Activated CD8-positive, alpha-beta memory T cell treated with anti-CD3 and anti-CD28 coated beads, Interleukin-2, amount 50 U/mL, for 48 hours (primary cell): ENCODE data around the gene SCMH1.

Source experiments
- DNase-seq: peaks from one replicate; pipeline ENCODE4 v3.0.0-alpha.2; 2020

The SCMH1 gene

DNA sequence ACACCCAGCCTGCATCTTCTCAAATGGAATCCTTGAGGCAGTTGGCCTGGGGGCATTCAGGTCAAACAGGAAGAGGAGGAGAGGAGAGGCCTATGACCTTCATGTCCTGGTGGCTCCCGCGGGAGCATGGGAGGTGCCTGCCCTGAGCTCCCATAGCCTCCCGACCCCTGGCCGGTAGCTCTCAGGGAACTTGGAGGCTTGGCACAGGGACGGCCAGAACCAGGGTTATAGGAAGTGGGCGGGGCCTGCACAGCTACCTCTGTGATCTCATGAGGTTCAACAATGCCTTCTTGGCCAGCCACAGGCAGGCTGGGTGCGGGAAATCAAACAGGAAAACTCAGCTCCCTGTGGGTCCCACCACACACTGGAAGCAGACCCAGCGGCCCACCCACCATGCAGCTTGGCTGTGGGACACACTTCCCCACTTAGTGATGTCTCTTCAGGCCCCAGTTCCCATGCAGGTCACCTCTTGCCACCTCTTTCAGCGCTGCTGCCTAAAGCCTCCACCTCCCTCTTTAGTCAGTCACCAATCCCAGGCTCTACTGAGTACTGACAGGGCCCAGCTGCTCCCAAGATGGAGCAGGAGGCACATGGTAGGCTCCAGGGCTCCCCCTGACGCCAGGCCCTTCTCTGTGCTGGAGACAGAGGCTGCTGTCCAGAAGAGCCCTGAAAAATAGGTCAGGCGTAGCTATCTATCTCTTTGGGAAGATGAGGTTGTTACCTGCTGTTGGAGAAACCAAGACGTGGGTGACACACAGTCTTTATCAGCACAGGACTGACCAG lies 220.4 kb downstream of the SCMH1 start, which contains the start of gene SLFNL1:
Gene SLFNL1, minus strand, starts transcription at position 200 of the 783 bp plus-strand sequence. CDS start 1,065 bp downstream, outside the sequence.
- no peak for DNase-seq

DNA sequence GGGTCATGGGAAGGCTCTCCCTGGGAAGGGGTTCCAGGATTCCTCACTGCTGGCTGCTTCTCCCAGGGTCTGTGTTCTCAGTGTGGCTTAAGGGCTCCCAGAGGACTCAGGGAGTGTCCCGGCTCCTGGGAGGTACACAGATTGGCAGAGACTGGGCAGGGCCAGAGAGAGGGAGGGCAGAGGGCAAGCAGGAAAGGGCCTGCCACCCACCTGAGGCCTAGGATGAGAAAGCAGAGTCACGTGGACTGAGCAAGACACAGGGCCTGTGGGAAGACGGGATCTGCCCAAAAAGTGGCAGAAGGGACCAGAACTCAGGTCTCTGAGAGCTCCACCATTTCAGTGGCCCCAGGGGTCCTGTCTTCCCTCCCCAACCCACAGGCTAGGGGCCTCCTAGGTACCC lies 221.5 kb downstream of the SCMH1 start:
- no peak for DNase-seq

DNA sequence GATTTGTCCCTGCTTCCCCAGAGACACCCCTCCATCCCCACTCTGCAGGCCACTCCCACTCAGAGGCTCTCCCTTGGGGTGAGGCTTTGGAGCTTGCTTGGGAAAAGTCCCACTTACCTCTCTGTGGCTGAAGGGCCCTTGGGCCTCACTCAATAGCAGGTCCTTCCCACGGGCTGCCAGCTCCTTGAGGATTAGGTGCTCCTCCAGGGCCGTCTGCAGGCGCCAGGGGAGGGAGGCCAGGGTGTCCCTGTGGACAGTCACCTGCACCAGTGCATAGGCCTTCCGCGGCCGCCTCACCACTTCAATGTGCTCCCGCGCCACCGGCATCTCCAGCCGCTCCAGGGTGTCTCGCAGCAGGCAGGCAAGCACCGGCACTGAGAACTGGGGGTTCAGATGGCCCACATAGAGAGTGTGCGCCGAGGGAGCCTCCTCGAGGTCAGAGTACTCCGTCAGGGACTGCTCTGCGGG lies 222.0 kb downstream of the SCMH1 start:
- DNase-seq = no peak

DNA sequence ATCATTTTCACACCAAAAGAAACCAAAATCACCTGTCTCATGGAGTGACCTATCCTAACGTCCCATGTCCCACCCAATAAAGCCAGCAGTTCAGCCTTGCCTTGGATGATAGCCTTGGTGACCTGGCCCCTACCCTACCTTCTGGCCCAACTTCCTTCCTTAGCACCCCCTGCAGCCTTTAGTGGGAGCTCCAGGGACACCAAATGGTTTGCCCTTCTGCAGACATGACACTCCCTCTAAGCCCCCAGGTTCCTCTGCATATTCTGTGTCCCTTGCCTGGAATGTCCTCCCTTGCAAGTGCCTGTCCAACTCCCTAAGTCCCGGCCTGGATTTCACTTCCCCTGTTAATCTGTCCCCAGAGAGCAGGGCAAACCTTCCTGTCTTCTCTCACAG lies 222.8 kb downstream of the SCMH1 start:
- DNase-seq = no peak

DNA sequence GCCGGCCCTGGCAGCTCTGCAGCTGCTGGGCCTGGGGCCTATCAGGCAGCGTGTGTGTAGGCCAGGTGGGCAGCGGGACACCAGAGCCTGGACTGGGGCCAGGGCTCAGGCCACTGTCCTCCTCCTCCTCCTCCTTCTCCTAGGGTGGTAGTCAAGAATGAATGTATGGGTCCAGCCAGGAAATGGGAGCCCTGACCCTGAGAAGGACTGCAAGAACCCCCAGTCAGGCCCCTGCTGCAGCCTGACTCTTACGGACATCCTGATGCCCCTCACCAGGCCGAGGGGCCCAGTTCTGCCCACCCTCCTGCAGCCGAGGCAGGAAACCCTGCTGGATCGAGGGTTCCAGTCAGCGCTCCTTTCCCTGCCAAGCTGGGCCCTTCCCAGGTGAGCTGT lies 224.1 kb downstream of the SCMH1 start:
- DNase-seq = no peak

DNA sequence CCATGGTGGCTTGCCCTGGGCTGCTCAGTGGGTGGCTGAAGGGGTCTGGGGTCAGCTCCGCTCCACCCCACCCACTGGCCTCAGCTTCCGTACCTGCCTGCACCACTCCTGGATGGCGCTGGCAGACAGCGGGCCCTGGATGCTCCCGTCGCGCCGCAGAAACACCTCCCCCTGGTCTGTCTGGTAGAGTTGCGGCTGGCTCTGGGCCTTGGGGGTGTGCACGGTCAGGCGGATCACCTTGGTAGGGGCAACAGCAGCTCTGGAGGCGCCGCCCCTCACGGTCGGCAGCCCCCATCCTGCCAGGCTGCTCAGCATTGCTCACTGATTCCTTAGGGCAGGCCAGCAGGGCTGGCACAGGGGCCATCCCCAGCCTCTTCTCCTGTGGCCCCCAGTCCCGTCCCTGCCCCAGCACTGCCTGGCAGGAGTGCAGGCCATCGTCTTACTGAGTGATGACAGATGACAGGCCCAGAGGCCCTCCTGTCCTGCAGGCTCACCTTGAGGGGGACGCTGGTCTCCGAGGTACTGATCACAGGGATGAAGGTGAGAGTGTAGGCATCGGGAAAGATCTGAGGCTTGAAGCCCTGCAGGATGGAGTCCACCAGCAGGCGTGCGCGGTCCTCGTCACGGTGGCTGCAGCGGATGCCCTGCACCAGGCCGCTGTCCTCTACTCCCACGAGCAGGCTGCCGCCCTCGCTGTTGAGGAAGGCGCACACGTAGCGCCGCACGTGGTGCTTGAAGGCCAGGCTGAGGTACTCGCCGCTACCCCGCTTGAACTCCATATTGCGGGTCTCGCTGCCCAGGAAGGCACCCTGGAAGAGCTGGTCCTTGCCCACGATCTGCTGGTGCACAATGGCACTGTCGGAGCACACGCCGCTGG lies 224.7 kb downstream of the SCMH1 start:
- DNase-seq = no peak

DNA sequence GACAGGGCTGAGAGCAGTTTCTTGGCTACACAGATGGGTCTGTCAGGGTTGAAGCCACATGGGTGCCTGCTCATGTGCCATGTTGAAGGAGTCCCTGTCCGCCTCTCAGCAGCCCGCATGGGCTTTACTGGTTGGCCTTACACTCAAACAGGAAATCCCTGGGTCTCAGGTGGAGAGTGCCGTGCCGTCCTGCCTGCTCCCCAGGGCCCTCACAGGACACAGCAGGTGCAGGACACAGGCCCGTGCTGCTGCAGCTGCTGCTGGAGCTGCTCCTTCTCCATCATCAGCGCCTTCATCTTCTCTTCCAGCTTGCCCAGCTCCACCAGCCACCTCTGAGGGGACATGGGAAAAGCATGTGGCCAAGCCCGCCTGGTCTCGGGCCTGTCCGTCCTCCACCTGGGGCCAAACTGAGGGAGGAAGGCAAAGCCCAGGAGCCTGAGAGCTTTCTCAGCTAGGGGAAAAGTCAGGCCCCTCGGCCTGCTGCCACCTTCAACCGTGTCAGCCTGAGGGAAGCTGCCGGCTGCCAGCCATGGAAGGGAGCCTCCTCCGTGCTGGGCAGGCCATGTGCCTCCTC lies 226.1 kb downstream of the SCMH1 start:
- DNase-seq = no peak

DNA sequence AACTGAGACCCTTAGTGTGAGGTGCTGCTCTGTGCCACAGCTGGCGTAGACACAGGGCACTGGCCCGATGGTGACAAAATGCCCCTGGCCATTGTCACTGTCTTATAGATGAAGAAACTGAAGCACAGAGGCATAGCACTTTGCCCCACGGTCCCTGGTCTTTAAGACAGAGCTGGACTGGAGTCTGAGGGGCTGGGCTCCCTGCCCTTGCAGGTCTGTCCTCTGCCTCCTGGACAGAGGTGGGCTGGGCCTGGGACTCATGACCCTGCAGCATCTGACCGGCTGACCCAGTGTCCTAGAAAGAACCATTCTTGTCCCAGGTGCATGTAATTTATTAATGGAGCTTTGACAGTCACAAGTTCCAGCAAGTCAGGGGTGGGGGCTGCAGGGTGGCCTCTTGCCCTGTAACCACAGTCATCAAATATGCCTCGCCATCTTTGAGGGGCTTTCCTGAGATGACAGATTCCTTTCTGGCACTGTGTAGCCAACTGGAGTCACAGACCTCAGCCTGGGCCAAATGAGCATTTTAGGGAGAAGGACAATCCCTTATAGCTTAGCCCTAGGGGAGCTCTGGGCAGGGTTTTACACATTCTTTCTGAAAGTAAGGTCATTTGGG lies 226.7 kb downstream of the SCMH1 start:
- no peak for DNase-seq

DNA sequence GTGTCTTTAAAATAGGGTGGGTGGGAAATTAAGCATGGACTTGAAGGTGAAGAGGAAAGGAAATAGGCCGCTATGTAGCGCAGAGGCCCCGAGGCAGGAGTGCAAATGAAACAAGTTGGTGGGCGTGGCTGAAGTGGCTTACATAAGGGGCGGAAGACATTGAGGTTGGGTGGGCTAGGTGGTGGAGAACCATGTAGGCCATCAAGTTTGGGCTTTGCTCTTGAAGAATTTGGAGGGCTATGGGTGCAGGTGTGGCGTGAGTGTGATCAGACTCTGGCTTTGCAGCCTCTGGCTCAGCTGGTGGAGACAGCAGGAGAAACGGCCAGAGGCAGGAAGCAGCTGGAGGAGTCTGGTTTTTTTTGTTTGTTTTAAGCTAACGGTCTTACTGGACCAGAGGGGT lies 227.2 kb downstream of the SCMH1 start:
- DNase-seq = no peak

DNA sequence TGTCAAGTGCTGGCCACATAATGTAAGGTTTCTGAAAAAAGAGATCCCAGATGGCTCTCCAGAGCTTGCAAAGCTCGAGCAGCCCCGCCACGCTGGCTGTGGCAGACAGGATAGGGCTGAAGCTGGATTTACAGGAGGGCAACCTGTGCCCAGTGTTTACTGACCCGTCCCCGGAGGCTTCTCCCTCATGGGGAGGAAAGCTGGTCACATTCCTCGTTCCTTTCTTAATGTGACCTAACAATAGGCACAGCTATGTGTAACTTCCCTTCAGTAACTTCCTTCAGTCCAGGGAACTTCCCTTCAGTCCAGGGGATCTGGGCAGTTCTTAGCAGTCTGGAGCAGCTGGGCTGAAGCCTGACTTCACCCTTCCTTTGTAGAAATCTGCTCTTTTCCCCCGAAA lies 228.3 kb downstream of the SCMH1 start:
- DNase-seq = no peak

DNA sequence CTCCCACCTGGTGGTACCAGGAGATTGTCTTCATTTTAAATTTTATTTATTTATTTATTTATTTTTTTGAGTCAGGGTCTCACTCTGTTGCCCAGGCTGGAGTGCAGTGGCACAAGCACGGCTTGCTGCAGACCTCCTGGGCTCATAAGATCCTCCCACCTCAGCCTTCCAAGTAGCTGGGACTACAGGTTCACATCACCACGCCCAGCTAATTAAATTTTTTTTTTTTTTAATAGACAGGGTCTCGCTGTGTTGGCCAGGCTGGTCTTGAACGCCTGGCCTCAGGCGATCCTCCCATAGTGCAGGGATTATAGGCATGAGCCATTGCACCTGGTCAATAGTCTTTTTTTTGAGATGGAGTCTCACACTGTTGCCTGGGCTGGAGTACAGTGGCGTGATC lies 229.1 kb downstream of the SCMH1 start:
- DNase-seq = no peak

DNA sequence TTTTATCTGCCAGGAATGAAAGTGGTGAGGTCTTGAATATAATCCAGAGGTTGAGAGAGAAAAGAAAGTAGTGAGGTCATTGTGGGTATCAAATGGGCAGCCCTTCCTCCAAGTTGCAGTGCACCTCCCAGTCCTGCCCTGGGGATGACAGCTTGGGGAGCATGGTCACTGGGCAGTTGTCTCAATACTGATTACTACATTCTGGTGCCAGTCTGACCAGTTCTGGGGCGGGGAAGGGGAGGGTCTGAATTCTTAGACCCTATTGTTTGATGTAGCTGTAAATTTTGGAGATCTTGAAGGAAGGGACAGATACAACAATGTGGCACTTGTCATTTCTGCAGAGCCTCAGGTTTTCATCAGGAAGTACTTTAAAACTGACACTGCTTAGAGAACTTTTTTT lies 231.8 kb downstream of the SCMH1 start:
- DNase-seq = no peak

DNA sequence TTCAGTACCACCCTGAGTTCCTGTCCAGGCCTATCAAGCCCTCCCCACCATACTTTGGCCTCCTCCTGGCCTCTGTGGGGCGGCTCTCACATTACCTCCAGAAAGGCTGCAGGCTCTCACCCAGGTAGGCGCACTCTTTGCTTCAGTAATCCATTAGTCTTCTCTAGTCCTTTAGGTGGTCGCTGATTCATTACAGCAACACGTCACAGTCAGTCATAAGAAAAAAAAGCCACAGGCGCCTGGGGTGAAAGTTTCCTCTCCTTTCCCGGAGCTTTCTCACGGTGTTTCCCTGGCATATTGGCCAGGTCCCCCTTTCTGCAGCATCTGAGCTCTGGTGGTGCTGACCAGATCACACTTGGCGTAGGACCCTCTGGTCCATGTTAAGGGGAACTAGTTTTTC lies 232.6 kb downstream of the SCMH1 start:
- no peak for DNase-seq

DNA sequence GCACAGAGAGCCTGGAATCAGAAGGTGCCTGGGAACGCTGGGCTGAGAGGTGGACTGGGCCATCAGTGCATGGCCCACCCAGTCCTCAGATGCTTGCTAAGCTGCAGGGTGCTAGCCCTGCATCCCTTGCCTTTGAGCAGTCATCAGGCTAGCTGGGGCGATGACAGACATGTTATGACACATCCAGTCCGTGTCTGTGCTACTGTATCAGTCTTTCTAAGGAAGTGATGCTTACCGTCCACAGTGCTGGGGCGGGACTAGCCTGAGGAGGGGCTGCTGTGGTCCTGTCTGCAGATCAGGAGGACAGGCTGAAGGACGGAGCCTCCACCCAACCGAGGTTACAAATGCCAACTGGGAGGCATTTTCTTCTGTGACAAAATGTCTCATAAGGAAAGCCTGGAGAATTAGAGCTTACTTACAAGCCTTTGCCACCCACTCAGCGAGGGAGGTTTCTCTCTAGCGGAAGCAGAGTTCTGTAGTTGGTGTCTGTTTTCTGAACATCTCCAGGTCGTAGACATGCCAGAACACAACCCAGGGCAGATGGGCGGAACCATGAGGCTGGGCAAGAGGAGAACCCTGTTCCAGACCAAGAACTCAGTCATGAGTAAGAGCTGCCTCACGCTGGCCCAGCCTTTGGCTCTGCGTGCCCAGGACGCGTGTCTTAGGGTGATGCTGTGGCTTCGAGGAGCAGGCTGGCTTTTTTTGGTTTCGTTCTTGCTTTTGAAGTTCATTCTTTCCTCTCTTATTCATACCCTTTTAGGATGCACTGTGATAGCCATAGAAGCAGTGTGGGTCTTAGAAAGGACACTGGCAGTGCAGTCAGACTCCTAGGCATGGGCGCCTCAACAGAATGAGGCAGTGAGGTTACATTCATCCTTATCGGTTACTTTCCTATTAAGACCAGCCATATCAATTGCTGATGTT lies 234.9 kb downstream of the SCMH1 start:
- no peak for DNase-seq

DNA sequence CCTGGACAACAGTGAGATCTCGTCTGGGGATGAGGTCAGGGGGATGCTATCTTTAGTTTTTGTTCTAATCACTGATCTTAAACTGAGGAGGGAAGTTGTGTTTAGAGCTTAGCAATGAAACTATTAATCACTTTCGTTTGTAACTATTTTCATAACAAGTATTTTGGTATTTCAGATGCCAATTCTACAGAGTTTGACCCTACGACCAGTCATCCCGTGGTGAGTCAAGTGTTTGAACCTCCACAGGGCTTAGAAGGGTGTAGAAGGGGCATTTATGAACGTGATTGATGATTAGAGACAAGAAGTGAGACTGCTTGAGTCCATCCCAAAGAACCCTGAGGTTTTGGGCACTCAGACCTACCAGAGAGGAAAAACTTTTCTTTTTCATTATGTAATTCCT lies 236.2 kb downstream of the SCMH1 start:
- no peak for DNase-seq

DNA sequence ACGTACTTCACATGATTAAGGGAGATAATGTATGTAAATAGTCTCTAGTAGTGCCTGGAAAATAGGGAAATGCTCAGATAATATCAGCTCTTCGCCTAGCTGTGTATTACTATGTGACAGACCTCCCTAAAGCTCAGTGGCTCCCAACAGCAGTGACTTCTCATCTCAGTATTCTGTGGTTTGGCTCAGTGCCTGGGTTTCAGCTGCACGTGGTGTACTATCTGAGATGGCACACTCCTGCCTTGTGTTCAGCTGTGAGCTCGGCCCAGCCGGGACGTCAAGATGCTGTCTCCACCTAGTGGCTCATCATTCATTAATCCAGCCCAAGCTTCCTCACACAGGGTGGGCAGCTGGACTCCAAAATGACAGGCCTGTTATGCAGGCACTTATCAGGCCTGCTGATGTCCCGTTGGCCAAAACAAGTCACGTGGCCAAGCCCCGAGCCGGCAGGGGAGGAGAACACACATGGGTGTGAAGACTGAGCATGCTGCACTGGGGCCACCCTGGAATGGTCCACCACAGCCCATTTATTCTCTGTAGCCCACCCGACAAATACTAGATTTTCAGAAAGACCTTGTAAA lies 238.4 kb downstream of the SCMH1 start:
- peak; percentile 89 for DNase-seq

DNA sequence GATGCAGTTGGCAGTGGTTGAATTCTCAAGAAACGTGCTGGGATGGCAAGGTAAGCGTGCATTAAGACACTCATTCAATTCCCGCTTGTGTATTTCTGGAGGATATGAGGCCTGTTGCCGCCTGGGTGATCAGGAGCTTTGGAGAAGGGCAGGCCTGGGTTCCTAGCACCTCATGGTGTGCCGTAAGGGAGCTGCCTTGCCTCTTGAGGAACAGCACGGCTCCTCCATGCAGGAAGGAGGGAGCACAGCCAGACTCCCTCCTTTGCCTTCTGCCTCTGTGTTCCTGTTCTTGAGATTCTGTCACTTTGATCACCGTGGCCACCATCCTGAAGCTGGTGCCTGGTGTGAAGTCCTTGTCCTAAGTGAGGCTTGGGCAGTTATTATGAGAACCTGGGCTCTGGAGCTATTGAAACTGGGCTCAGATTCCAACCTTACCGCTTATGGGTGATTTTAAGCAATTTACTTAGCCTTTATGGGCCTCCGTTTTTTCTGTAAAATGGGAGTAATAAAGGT lies 238.9 kb downstream of the SCMH1 start:
- DNase-seq = no peak

DNA sequence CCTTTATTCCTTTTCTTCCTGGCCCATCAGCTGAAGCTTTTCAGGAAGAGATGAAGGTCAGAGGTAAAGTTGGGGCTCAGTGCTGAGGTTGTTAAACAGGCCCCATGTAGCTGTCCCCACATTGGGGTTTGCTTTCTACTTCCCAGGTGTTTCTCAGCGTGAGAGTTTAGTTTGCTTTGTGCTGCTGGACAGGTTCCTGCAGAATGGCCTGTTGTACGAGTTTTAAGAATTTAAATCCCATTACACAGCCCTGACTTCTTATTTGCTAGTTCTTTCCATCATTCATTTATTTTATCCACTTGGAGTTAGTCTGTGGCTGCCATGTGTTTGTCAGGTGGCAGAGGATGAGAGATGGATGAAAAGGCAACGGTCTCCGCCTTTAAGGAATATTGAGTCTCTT lies 243.4 kb downstream of the SCMH1 start:
- no peak for DNase-seq

DNA sequence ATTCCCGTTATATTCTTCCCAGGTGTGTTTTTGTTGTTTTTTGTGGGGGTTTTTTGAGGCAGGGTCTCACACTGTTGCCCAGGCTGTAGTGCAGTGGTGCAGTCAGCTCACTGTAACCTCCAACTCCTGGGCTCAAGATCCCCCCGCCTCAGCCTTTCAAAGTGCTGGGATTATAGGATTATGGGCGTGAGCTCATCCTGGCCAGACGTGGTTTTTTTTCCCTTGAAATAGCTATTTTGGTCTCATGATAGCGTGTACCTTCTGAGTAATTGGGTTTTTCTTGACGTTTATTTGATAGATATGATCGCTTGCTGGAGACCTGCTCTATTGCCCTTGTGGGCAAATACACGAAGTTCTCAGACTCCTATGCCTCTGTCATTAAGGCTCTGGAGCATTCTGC lies 245.0 kb downstream of the SCMH1 start:
- no peak for DNase-seq

DNA sequence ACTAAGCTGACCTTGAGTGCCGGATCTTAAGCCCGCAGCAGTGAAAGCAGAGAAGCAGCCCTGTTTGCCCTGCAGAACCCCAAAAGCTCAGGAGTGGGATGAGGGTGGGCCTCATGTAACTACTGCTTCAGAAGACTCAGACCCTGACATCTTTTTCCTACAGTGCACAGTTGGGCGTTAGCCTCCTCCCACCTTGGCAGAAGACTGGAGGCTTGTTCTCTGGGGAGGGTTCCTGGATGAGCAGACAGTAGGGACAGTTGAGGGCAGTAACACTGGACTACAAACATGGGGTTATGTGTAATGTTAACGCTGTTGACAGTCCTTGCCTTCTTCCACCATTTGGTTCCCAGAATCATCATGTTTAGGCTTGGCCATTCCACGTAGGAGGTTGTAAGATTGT lies 253.0 kb downstream of the SCMH1 start:
- DNase-seq = no peak

DNA sequence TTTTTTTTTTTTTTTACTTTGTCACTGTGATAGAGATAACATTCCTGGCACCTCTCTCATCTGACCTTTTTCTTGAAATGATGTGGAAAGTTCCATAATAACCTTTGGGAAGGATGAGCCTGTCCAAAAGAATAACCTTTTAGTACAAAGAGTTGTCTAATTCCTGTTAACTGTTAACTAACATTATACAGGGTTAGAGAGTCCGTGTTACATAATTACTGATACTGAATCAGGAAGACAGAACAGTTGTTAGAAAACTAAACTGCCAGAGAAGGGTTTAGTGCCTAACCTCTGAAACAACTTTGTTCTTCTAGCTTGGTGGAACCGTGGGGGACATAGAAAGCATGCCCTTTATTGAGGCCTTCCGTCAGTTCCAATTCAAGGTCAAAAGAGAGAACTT lies 253.8 kb downstream of the SCMH1 start:
- no peak for DNase-seq
